ENCODE data around the gene ARHGAP40. TPM values are rescaled to one million over a fixed set of nuclear protein-coding genes. Genes with fewer than 3 reads are reported as not detected.

Gene ARHGAP40
- total RNA-seq (2022; extraction: Qiagen RNA extraction), result 0.05 to 0.09 TPM in 2 of 5 replicates, not detected in the others

DNA sequence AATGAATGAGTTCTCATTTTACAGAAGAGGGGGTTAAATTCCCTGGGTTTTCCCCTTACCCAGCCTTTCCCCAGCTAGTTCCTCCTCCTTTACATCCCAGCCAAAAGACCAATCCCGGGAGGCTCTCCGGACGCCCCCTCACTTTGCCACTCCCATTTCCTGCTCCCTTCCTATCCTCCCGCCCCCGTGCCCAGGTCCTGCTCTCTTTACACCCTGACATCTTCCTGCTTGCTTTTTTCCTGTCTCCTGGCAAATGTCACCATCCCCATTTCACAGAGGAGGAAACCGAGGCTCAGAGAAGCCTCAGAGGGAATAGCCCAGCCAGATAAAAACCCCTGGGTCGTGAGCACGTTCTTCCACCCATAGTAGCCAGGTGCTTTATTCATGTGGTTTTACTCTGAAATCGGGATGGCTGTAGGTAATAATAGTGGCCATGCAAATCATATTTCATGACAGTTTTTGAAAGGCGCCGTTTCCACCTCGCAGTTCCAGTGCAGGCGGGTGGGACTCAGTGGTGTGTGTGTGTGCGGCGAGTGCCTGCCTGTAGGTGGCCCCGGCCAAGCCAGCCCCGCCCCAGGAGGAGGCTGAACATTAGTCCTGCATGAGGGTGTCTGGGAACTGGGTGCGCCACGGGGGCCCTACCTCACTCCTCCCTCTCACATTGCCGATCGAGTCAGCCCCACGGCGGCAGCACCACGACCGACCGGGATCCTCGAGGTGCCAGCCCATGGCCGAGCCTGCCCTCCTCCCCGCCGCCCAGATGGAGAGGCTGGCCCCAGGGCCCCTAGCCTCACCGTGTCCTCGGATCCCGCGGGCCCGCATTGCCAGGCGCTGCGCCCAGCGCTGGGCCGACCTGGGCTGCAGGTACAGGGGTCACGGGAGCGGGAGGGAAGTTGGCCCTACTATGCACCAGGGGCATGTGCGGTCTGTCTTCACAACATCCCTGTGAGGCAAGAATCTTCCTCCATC lies at the start of gene ARHGAP40:
Gene ARHGAP40 (plus strand): TSS at position 594 of the 969 bp plus-strand sequence.

DNA sequence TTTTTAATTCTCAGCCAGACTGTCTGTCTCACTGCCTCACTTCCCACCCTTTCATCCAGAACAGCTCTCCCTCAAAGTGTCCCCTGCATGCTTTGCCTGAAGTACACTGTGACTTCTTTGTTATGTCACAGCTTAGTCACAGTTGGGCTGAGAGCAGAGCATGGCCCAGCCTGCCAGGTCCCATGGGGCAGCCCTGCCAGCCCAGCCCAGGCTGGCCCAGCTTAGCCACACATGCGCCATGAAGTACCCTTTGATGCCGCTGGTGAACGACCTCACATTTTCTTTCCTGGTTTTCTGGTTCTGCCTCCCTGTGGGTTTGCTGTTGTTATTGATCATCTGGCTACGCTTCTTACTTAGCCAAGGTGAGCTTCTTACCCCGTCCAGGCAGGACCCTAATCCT lies 20.6 kb upstream of the ARHGAP40 start, which contains the start of gene ADIG:
Gene ADIG (plus strand): TSS at position 185 of the 400 bp plus-strand sequence. CDS start 54 bp downstream, at position 239.

Other genes starting within 250 kb of the ARHGAP40 start
- 178 to 218 TPM (median 201 TPM) in 5 replicates for gene SNHG17, start 166.5 kb upstream of the ARHGAP40 start, total RNA-seq (2022; extraction: Qiagen RNA extraction)
- gene RALGAPB, start 129.0 kb upstream of the ARHGAP40 start, total RNA-seq (2022; extraction: Qiagen RNA extraction), result 13.1 to 18.8 TPM (median 17.4 TPM) in 5 replicates
- not detected in 5 replicates for gene ADIG, start 20.6 kb upstream of the ARHGAP40 start, total RNA-seq (2022; extraction: Qiagen RNA extraction)
- gene SLC32A1, start 122.7 kb downstream of the ARHGAP40 start, total RNA-seq (2022; extraction: Qiagen RNA extraction), result not detected in 5 replicates
- gene ACTR5, start 146.7 kb downstream of the ARHGAP40 start, total RNA-seq (2022; extraction: Qiagen RNA extraction), result 8.7 to 10.7 TPM (median 9.6 TPM) in 5 replicates
- gene PPP1R16B, start 203.9 kb downstream of the ARHGAP40 start, total RNA-seq (2022; extraction: Qiagen RNA extraction), result 0.08 to 0.17 TPM (median 0.15 TPM) in 5 replicates